ENCODE data around the gene SETD9. TPM values are rescaled to one million over a fixed set of nuclear protein-coding genes. Genes with fewer than 3 reads are reported as not detected.

The SETD9 gene
- total and polyA plus RNA-seq, 2 of the 13 experiments (the other 11 are each of a cell fraction or from before 2014, with no cell fraction given), result 4.8 to 17.8 TPM

DNA sequence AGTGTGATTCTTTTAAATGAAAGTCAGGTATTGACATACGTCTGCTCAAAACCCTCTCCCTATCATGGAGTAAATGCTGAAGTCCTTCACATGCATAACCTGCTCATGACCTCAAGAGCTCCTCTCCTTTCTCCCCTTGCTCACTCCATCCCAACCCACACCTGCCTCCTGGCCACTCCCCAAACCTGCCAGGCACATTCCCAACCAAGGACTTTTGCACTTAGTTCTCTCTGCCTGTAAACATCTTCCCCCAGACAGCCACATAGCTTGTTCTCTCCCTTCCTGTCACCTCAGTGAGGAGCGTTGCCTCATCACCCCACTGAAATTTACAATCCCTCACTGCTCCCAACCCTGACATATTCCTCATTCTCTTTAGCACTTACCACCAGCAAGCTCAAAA, 8.7 kb downstream of the SETD9 start (continued):
- peak; percentile 68; the same call in 1 of the 2 replicates for TF ChIP-seq FOXO1 (CRISPR knock-in tag; IDR thresholded peaks at IDR 0.05)
- TF ChIP-seq, protein P1, sequence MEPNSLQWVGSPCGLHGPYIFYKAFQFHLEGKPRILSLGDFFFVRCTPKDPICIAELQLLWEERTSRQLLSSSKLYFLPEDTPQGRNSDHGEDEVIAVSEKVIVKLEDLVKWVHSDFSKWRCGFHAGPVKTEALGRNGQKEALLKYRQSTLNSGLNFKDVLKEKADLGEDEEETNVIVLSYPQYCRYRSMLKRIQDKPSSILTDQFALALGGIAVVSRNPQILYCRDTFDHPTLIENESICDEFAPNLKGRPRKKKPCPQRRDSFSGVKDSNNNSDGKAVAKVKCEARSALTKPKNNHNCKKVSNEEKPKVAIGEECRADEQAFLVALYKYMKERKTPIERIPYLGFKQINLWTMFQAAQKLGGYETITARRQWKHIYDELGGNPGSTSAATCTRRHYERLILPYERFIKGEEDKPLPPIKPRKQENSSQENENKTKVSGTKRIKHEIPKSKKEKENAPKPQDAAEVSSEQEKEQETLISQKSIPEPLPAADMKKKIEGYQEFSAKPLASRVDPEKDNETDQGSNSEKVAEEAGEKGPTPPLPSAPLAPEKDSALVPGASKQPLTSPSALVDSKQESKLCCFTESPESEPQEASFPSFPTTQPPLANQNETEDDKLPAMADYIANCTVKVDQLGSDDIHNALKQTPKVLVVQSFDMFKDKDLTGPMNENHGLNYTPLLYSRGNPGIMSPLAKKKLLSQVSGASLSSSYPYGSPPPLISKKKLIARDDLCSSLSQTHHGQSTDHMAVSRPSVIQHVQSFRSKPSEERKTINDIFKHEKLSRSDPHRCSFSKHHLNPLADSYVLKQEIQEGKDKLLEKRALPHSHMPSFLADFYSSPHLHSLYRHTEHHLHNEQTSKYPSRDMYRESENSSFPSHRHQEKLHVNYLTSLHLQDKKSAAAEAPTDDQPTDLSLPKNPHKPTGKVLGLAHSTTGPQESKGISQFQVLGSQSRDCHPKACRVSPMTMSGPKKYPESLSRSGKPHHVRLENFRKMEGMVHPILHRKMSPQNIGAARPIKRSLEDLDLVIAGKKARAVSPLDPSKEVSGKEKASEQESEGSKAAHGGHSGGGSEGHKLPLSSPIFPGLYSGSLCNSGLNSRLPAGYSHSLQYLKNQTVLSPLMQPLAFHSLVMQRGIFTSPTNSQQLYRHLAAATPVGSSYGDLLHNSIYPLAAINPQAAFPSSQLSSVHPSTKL (CRISPR knock-in tag; IDR thresholded peaks at IDR 0.05), result peak; percentile 21; the same call in 1 of the 2 replicates
- TF ChIP-seq LCORL (IDR thresholded peaks at IDR 0.05), result no peak; the same call in 1 of the 2 replicates
- TF ChIP-seq LCORL (CRISPR knock-in tag; IDR thresholded peaks at IDR 0.05), result peak; percentile 60
- TF ChIP-seq, protein P2, sequence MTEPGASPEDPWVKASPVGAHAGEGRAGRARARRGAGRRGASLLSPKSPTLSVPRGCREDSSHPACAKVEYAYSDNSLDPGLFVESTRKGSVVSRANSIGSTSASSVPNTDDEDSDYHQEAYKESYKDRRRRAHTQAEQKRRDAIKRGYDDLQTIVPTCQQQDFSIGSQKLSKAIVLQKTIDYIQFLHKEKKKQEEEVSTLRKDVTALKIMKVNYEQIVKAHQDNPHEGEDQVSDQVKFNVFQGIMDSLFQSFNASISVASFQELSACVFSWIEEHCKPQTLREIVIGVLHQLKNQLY (CRISPR knock-in tag; IDR thresholded peaks at IDR 0.05), result 0 out of 2 replicates have a peak, but pooled peaks have one; percentile 29
- no peak for TF ChIP-seq ZNF230 (CRISPR knock-in tag; IDR thresholded peaks at IDR 0.05)
- TF ChIP-seq BORCS8-MEF2B (CRISPR knock-in tag; IDR thresholded peaks at IDR 0.05), result 0 out of 2 replicates have a peak, but pooled peaks have one; percentile 23
- peak; percentile 55; the same call in 1 of the 2 replicates for TF ChIP-seq SMYD3 (CRISPR knock-in tag; IDR thresholded peaks at IDR 0.05)
- peak; percentile 51; the same call in 1 of the 2 replicates for TF ChIP-seq HNF4A (CRISPR knock-in tag; IDR thresholded peaks at IDR 0.05)
- TF ChIP-seq, protein P3, sequence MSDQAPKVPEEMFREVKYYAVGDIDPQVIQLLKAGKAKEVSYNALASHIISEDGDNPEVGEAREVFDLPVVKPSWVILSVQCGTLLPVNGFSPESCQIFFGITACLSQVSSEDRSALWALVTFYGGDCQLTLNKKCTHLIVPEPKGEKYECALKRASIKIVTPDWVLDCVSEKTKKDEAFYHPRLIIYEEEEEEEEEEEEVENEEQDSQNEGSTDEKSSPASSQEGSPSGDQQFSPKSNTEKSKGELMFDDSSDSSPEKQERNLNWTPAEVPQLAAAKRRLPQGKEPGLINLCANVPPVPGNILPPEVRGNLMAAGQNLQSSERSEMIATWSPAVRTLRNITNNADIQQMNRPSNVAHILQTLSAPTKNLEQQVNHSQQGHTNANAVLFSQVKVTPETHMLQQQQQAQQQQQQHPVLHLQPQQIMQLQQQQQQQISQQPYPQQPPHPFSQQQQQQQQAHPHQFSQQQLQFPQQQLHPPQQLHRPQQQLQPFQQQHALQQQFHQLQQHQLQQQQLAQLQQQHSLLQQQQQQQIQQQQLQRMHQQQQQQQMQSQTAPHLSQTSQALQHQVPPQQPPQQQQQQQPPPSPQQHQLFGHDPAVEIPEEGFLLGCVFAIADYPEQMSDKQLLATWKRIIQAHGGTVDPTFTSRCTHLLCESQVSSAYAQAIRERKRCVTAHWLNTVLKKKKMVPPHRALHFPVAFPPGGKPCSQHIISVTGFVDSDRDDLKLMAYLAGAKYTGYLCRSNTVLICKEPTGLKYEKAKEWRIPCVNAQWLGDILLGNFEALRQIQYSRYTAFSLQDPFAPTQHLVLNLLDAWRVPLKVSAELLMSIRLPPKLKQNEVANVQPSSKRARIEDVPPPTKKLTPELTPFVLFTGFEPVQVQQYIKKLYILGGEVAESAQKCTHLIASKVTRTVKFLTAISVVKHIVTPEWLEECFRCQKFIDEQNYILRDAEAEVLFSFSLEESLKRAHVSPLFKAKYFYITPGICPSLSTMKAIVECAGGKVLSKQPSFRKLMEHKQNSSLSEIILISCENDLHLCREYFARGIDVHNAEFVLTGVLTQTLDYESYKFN (CRISPR knock-in tag; conservative IDR thresholded peaks at IDR 0.05), result no peak; the same call in 1 of the 2 replicates
- no peak for TF ChIP-seq ZSCAN22 (CRISPR knock-in tag; IDR thresholded peaks at IDR 0.05)
- TF ChIP-seq NR2F6 (IDR thresholded peaks at IDR 0.05), result no peak
- 0 out of 2 replicates have a peak, but pooled peaks have one; percentile 18 for TF ChIP-seq NR2F6 (CRISPR knock-in tag; IDR thresholded peaks at IDR 0.05)
- peak; percentile 75 for TF ChIP-seq CEBPB (IDR thresholded peaks at IDR 0.05; ENCODE audit: borderline replicate concordance, low read depth, low read length)
- TF ChIP-seq FOXA3 (CRISPR knock-in tag; IDR thresholded peaks at IDR 0.05), result peak; percentile 37; the same call in 1 of the 2 replicates
- TF ChIP-seq EZH2 (conservative IDR thresholded peaks at IDR 0.05; ENCODE audit: low read depth, low read length), result no peak
- no peak for TF ChIP-seq ZBTB7A (CRISPR knock-in tag; IDR thresholded peaks at IDR 0.05)
- TF ChIP-seq ZNF775 (CRISPR knock-in tag; IDR thresholded peaks at IDR 0.05; ENCODE audit: borderline replicate concordance), result peak; percentile 96
- peak; percentile 37; the same call in 1 of the 2 replicates for TF ChIP-seq ZNF292 (CRISPR knock-in tag; IDR thresholded peaks at IDR 0.05; ENCODE audit: borderline replicate concordance, low read depth)
- 0 out of 2 replicates have a peak, but pooled peaks have one; percentile 2 for TF ChIP-seq SMC3 (IDR thresholded peaks at IDR 0.05; ENCODE audit: low read length)
- peak; percentile 39 for TF ChIP-seq SAP130 (CRISPR knock-in tag; IDR thresholded peaks at IDR 0.05; ENCODE audit: low read depth)
- no peak for TF ChIP-seq FOXA1 (IDR thresholded peaks at IDR 0.05)
- peak; percentile 33; the same call in 1 of the 2 replicates for TF ChIP-seq FOXA1 (CRISPR knock-in tag; IDR thresholded peaks at IDR 0.05)
- 0 out of 2 replicates have a peak, but pooled peaks have one; percentile 17 for TF ChIP-seq FOSL2 (CRISPR knock-in tag; IDR thresholded peaks at IDR 0.05)
- TF ChIP-seq TEAD3 (CRISPR knock-in tag; optimal IDR thresholded peaks at IDR 0.05; ENCODE audit: borderline replicate concordance), result peak; percentile 77
- peak; percentile 77 for TF ChIP-seq CEBPG (CRISPR knock-in tag; IDR thresholded peaks at IDR 0.05)
- no peak for TF ChIP-seq ZNF564 (CRISPR knock-in tag; IDR thresholded peaks at IDR 0.05)

Measured in HepG2 (cell line).